ENCODE results near the gene B9D1.

B9D1 gene

GRCh38 chr17:19301274-19301951 lies 61.1 kb downstream of the B9D1 start:
- no peak for DNase-seq

- DNase-seq = no peak
Observed at GRCh38 chr17:19299866-19300265, 62.7 kb downstream of the B9D1 start.

GRCh38 chr17:19299214-19299747 lies 63.2 kb downstream of the B9D1 start:
- no peak for DNase-seq

- no peak for DNase-seq
Observed at GRCh38 chr17:19298569-19299213, 63.8 kb downstream of the B9D1 start.

- DNase-seq = no peak
Observed at GRCh38 chr17:19296786-19297778, 65.4 kb downstream of the B9D1 start.

GRCh38 chr17:19295473-19296135 lies 66.9 kb downstream of the B9D1 start:
- no peak for DNase-seq

GRCh38 chr17:19294443-19294842 lies 68.1 kb downstream of the B9D1 start:
- no peak for DNase-seq
